CD4-positive, CD25-positive, alpha-beta regulatory T cell (primary cell): ENCODE data around the gene GRXCR2. TPM values are rescaled to one million over a fixed set of nuclear protein-coding genes. Genes with fewer than 3 reads are reported as not detected.

ENCODE experiments used
- ATAC-seq, 2 donors: fragments of 150-1000 bp; cut with Tn5 transposase; one replicate each; pipeline ENCODE4 v1.10.0; 2021; ENCODE audit warnings: low read depth in 2 of 2, moderate number of reproducible peaks in 2 of 2, moderate library complexity in 1 of 2
- DNase-seq, 3 donors: peaks; one replicate each; pipeline versions ENCODE4 v3.0.0 to v3.0.0-alpha.2; 2012 to 2022; ENCODE audit warnings: mixed read lengths in 1 of 3
- H3K27ac ChIP-seq: one replicate; pipeline ENCODE4 v1.7.0; 2013; ENCODE audit warnings: mild to moderate bottlenecking, low read length; ENCODE audit not compliant: insufficient read depth, poor library complexity, severe bottlenecking
- H3K27me3 ChIP-seq: one replicate; pipeline ENCODE4 v1.7.0; 2013; ENCODE audit warnings: low read length; ENCODE audit not compliant: control insufficient read depth, insufficient read depth
- H3K36me3 ChIP-seq: one replicate; pipeline ENCODE4 v1.7.0; 2013; ENCODE audit warnings: mild to moderate bottlenecking, low read length, moderate library complexity; ENCODE audit not compliant: control insufficient read depth, insufficient read depth
- H3K4me1 ChIP-seq: 2 replicates; pipeline ENCODE4 v1.7.0; 2013; ENCODE audit warnings: mild to moderate bottlenecking, low read length; ENCODE audit not compliant: insufficient read depth, control insufficient read depth, poor library complexity, severe bottlenecking
- H3K4me3 ChIP-seq: one replicate; pipeline ENCODE4 v1.7.0; 2013; ENCODE audit warnings: low read depth, mild to moderate bottlenecking, low read length, moderate library complexity
- H3K9me3 ChIP-seq, 2 experiments: 1 replicate in 1 of 2; 2 replicates in 1 of 2; pipeline ENCODE4 v1.7.0; 2013; ENCODE audit warnings: low read length in 2 of 2, mild to moderate bottlenecking in 1 of 2, moderate library complexity in 1 of 2; ENCODE audit not compliant: control insufficient read depth in 2 of 2
- H3K27ac Mint-ChIP-seq, 3 donors: one replicate each; pipeline ENCODE4 v1.8.0; 2020 to 2022; ENCODE audit warnings: mild to moderate bottlenecking in 3 of 3, mixed read lengths in 3 of 3, moderate library complexity in 2 of 3
- H3K27me3 Mint-ChIP-seq: one replicate; pipeline ENCODE4 v1.8.0; 2022; ENCODE audit warnings: mild to moderate bottlenecking, mixed read lengths
- H3K36me3 Mint-ChIP-seq: one replicate; pipeline ENCODE4 v1.8.0; 2020; ENCODE audit warnings: mixed read lengths
- H3K4me1 Mint-ChIP-seq, 4 donors: one replicate each; pipeline ENCODE4 v1.8.0; 2020 to 2022; ENCODE audit warnings: mixed read lengths in 4 of 4, mild to moderate bottlenecking in 1 of 4
- H3K4me3 Mint-ChIP-seq, 4 donors: one replicate each; pipeline ENCODE4 v1.8.0; 2020 to 2022; ENCODE audit warnings: mild to moderate bottlenecking in 4 of 4, mixed read lengths in 4 of 4, moderate library complexity in 3 of 4
- H3K9me3 Mint-ChIP-seq, 7 donors: one replicate each; pipeline ENCODE4 v1.8.0; 2020 to 2022; ENCODE audit warnings: mixed read lengths in 7 of 7, mild to moderate bottlenecking in 3 of 7, moderate library complexity in 2 of 7
- polyA plus RNA-seq, 4 donors: library from polyadenylated mRNA; unstranded; fragments of 300-500 nt; fragmentation: Illumina TruSeq; gene quantifications; one replicate each; pipeline ENCODE4 v1.2.3, GENCODE V29; 2021
- total RNA-seq: library from RNA; stranded (reverse); gene quantifications from one replicate; pipeline ENCODE4 v1.2.3, GENCODE V29; 2022

The GRXCR2 gene
- total and polyA plus RNA-seq, 5 donors from 2014 or later: 0.18 TPM; not detected in 4

- H3K27ac Mint-ChIP-seq: no peak overlapping the region
- ATAC-seq: no peak
- DNase-seq: no peak
- Histone ChIP-seq H3K36me3 (no peaks in the 10 kb centered on the region), H3K4me1 (peaks cover 6% of the 10 kb centered on the region), H3K9me3 (no peaks in the 10 kb centered on the region), H3K27me3 (no peaks in the 10 kb centered on the region), H3K27ac (no peak overlapping the region), H3K4me3 (no peak overlapping the region)
- peaks cover 0 to 3% (median 0%) of the 10 kb centered on the region in 7 donors for H3K9me3 Mint-ChIP-seq
- H3K27me3 Mint-ChIP-seq: peaks cover 9% of the 10 kb centered on the region
- no peak overlapping the region for H3K4me3 Mint-ChIP-seq
- H3K36me3 Mint-ChIP-seq: no peaks in the 10 kb centered on the region
- peaks cover 0 to 4% (median 0%) of the 10 kb centered on the region in 4 donors for H3K4me1 Mint-ChIP-seq
These were observed 13.4 kb downstream of the GRXCR2 start for GRCh38 chr5:145859453-145859852.

DNA sequence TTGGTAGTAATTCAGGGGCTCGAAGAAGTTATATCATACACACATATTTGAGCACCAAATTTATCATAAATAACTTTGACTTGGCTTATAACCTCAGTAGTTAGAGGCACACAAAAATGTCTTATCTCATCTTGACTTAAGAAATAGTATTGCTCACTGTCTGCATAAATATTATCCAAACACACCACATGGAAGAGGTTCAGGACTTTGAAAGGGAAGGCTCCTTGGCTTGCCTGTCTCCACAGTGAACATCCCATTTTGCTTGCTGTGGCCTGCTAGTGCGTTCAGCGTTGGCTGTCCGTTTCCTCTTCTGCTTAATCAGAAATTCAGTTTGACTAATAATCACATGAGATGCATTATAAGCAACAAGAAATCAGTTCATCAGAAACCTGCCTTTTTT lies 13.9 kb downstream of the GRXCR2 start:
- peaks cover 9% of the 10 kb centered on the region for H3K27me3 Mint-ChIP-seq
- H3K36me3 Mint-ChIP-seq: no peaks in the 10 kb centered on the region
- H3K27ac Mint-ChIP-seq: no peak overlapping the region
- DNase-seq (no peak), ATAC-seq (no peak)
- H3K9me3 Mint-ChIP-seq: peaks cover 0 to 3% (median 0%) of the 10 kb centered on the region in 7 donors
- no peaks in the 10 kb centered on the region for H3K9me3 ChIP-seq
- H3K27me3 ChIP-seq: no peaks in the 10 kb centered on the region
- H3K4me1 Mint-ChIP-seq: peaks cover 0 to 4% (median 0%) of the 10 kb centered on the region in 4 donors
- H3K4me3 ChIP-seq: no peak overlapping the region
- no peaks in the 10 kb centered on the region for H3K36me3 ChIP-seq
- H3K4me3 Mint-ChIP-seq: no peak overlapping the region
- H3K4me1 ChIP-seq: peaks cover 6% of the 10 kb centered on the region
- H3K27ac ChIP-seq: no peak overlapping the region

- no peaks in the 10 kb centered on the region for H3K9me3 ChIP-seq
- H3K4me3 Mint-ChIP-seq: peak overlapping the region in 2 of 4 donors; percentile 29 to 30
- no peak overlapping the region for H3K4me3 ChIP-seq
- peaks cover 2% of the 10 kb centered on the region for H3K27me3 ChIP-seq
- H3K9me3 Mint-ChIP-seq: peaks cover 0 to 3% (median 0%) of the 10 kb centered on the region in 7 donors
- peaks cover 0 to 4% (median 0%) of the 10 kb centered on the region in 4 donors for H3K4me1 Mint-ChIP-seq
- peaks cover 4% of the 10 kb centered on the region for H3K27me3 Mint-ChIP-seq
- H3K36me3 Mint-ChIP-seq: no peaks in the 10 kb centered on the region
- H3K27ac Mint-ChIP-seq: no peak overlapping the region
- peaks cover 6% of the 10 kb centered on the region for H3K4me1 ChIP-seq
- H3K36me3 ChIP-seq: no peaks in the 10 kb centered on the region
- ATAC-seq (no peak), DNase-seq (no peak)
- H3K27ac ChIP-seq: no peak overlapping the region
These were observed 16.5 kb downstream of the GRXCR2 start for GRCh38 chr5:145856285-145856818.

DNA sequence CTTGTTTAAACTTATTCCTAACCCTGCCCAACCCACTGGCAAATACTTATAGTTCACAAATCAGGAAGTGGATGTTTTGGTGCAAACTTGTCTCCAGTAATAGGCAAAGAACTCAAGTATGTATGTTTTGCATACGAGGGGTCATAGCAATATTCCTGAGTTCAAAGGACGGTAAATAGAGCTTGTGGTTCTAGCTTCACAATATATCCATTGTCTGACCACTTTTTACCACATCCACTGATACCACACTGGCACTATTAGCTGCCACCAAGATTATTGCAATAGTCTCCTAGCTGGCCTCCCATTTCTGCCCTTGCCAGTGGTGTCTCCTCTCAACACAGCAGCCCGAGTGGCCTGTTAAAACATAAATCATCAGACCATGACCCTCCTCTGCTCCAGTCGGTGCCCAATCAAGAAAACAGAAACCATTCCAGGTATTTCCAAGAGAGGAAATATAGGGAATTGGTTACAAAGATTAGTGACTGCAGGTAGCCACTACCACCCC lies 17.0 kb downstream of the GRXCR2 start:
- no peak overlapping the region for H3K27ac ChIP-seq
- H3K36me3 Mint-ChIP-seq: no peaks in the 10 kb centered on the region
- peaks cover 4% of the 10 kb centered on the region for H3K27me3 Mint-ChIP-seq
- peaks cover 0 to 3% (median 0%) of the 10 kb centered on the region in 7 donors for H3K9me3 Mint-ChIP-seq
- DNase-seq: no peak
- ATAC-seq: no peak
- no peak overlapping the region for H3K27ac Mint-ChIP-seq
- peaks cover 0 to 4% (median 0%) of the 10 kb centered on the region in 4 donors for H3K4me1 Mint-ChIP-seq
- H3K36me3 ChIP-seq: no peaks in the 10 kb centered on the region
- H3K4me1 ChIP-seq: peaks cover 6% of the 10 kb centered on the region
- peaks cover 2% of the 10 kb centered on the region for H3K27me3 ChIP-seq
- no peak overlapping the region for H3K4me3 ChIP-seq
- H3K9me3 ChIP-seq: no peaks in the 10 kb centered on the region
- no peak overlapping the region for H3K4me3 Mint-ChIP-seq

- Histone ChIP-seq H3K4me3 (no peak overlapping the region), H3K27me3 (peaks cover 2% of the 10 kb centered on the region), H3K9me3 (no peaks in the 10 kb centered on the region), H3K27ac (no peak overlapping the region), H3K36me3 (no peaks in the 10 kb centered on the region), H3K4me1 (peaks cover 6% of the 10 kb centered on the region)
- H3K36me3 Mint-ChIP-seq: no peaks in the 10 kb centered on the region
- H3K27ac Mint-ChIP-seq: no peak overlapping the region
- ATAC-seq: no peak
- no peak overlapping the region for H3K4me3 Mint-ChIP-seq
- peaks cover 0 to 4% (median 0%) of the 10 kb centered on the region in 4 donors for H3K4me1 Mint-ChIP-seq
- peaks cover 4% of the 10 kb centered on the region for H3K27me3 Mint-ChIP-seq
- DNase-seq: no peak
- peaks cover 0 to 3% (median 0%) of the 10 kb centered on the region in 7 donors for H3K9me3 Mint-ChIP-seq
These were observed 18.1 kb downstream of the GRXCR2 start for GRCh38 chr5:145854651-145855258.

DNA sequence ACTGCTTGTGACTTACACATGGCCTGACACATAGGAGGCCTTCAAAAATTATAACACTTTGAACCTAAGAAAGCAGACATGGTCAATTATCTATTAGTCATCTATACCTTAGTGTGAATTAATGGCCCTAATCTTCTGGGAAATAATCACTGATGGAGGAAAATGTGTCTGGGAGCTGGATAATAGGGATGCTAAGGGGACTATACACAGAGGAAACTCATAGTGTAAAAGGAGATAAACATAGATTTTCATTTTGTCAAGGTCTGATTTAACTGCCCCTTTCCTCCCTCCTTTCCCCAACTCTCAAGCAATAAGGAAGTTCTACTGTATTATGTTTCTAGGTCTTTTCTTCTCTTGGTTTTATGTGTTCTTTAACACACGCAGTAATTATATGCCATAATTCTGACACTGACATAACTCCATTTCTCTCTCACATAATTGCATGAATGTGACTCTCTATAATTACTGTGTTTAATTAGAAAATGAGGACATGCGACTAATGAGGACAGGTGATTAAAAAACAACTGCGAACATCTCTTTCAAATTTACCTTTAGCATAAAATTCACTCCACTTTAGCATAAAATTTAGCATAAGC lies 18.9 kb downstream of the GRXCR2 start:
- Histone ChIP-seq H3K9me3 (no peaks in the 10 kb centered on the region), H3K27ac (no peak overlapping the region), H3K4me3 (no peak overlapping the region), H3K36me3 (no peaks in the 10 kb centered on the region), H3K4me1 (peaks cover 6% of the 10 kb centered on the region), H3K27me3 (peaks cover 2% of the 10 kb centered on the region)
- peaks cover 4% of the 10 kb centered on the region for H3K27me3 Mint-ChIP-seq
- no peaks in the 10 kb centered on the region for H3K36me3 Mint-ChIP-seq
- DNase-seq (no peak), ATAC-seq (no peak)
- H3K27ac Mint-ChIP-seq: no peak overlapping the region
- no peak overlapping the region for H3K4me3 Mint-ChIP-seq
- peaks cover 0 to 4% (median 2%) of the 10 kb centered on the region in 7 donors for H3K9me3 Mint-ChIP-seq
- peaks cover 0 to 4% (median 0%) of the 10 kb centered on the region in 4 donors for H3K4me1 Mint-ChIP-seq

GRCh38 chr5:145852990-145853389 lies 19.8 kb downstream of the GRXCR2 start:
- H3K36me3 Mint-ChIP-seq: no peaks in the 10 kb centered on the region
- Histone ChIP-seq H3K36me3 (no peaks in the 10 kb centered on the region), H3K27me3 (peaks cover 5% of the 10 kb centered on the region), H3K9me3 (no peaks in the 10 kb centered on the region), H3K4me1 (peaks cover 6% of the 10 kb centered on the region), H3K4me3 (no peak overlapping the region), H3K27ac (no peak overlapping the region)
- no peak overlapping the region for H3K4me3 Mint-ChIP-seq
- H3K9me3 Mint-ChIP-seq: peaks cover 0 to 4% (median 1%) of the 10 kb centered on the region in 7 donors
- ATAC-seq (no peak), DNase-seq (no peak)
- peaks cover 0 to 4% (median 0%) of the 10 kb centered on the region in 4 donors for H3K4me1 Mint-ChIP-seq
- H3K27ac Mint-ChIP-seq: no peak overlapping the region
- H3K27me3 Mint-ChIP-seq: peaks cover 4% of the 10 kb centered on the region
